ENCODE data around the gene TUBB1.

DNA sequence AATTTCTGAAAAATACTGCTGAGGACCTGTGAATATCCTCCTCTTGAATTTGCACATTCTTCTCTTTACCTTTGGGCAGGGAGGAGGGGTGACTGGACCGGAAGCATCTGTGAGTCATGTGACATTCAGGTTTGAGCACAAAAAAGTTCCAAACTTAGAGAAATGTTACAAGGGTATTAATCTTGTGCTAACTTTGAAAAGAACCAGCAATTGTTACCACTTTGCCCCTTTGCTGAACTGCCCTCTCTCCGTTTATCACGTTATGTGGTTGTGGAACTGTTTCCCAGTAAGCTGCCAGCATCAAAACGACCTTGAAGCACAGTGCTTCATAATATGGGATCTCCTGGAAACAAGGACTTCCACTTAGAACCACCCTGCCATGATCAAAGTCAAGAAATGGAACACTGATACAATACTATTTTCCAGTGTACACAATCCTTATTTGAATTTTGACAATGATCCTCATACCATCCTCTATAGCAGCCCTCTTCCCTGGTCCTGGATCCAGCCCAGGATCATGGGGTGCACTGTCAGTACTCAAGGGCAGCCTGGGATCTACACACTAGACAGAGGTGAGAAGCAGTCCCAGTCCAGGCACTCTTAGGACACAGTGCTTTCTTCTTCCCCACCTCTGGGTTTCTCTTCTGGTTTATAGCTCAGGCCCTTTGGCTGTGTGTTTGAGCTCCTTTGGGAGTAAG is 2.3 kb upstream of the TUBB1 start:
- TF ChIP-seq, protein P1, sequence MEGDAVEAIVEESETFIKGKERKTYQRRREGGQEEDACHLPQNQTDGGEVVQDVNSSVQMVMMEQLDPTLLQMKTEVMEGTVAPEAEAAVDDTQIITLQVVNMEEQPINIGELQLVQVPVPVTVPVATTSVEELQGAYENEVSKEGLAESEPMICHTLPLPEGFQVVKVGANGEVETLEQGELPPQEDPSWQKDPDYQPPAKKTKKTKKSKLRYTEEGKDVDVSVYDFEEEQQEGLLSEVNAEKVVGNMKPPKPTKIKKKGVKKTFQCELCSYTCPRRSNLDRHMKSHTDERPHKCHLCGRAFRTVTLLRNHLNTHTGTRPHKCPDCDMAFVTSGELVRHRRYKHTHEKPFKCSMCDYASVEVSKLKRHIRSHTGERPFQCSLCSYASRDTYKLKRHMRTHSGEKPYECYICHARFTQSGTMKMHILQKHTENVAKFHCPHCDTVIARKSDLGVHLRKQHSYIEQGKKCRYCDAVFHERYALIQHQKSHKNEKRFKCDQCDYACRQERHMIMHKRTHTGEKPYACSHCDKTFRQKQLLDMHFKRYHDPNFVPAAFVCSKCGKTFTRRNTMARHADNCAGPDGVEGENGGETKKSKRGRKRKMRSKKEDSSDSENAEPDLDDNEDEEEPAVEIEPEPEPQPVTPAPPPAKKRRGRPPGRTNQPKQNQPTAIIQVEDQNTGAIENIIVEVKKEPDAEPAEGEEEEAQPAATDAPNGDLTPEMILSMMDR (IDR thresholded peaks at IDR 0.05) = no peak
- TF ChIP-seq POLR2A (IDR thresholded peaks at IDR 0.05) = no peak
